ENCODE measurements around the gene DTX4.

Gene DTX4

GRCh38 chr11:59151761-59152160 is 20.2 kb upstream of the DTX4 start:
- Mint-ChIP-seq H3K9me3 (no peaks in the 10 kb centered on the region), H3K4me1 (no peaks in the 10 kb centered on the region), H3K27me3 (ENCODE audit: low read depth) (no peaks in the 10 kb centered on the region), H3K4me3 (no peak overlapping the region), H3K27ac (no peak overlapping the region), H3K36me3 (ENCODE audit: low read depth) (peaks cover 10% of the 10 kb centered on the region)
- TF ChIP-seq CTCF (IDR thresholded peaks at IDR 0.05; ENCODE audit: unreplicated experiment in 3 of 3), result no peak

GRCh38 chr11:59152312-59152951 is 19.5 kb upstream of the DTX4 start:
- Mint-ChIP-seq H3K36me3 (ENCODE audit: low read depth) (peaks cover 10% of the 10 kb centered on the region), H3K27ac (no peak overlapping the region), H3K27me3 (ENCODE audit: low read depth) (no peaks in the 10 kb centered on the region), H3K9me3 (no peaks in the 10 kb centered on the region), H3K4me1 (no peaks in the 10 kb centered on the region), H3K4me3 (no peak overlapping the region)
- TF ChIP-seq CTCF (IDR thresholded peaks at IDR 0.05; ENCODE audit: unreplicated experiment in 3 of 3), result no peak

- H3K27ac Mint-ChIP-seq, result no peak overlapping the region
- no peak overlapping the region for H3K4me3 Mint-ChIP-seq
- no peak for TF ChIP-seq CTCF (IDR thresholded peaks at IDR 0.05; ENCODE audit: unreplicated experiment in 3 of 3)
- no peaks in the 10 kb centered on the region for H3K27me3 Mint-ChIP-seq (ENCODE audit: low read depth)
- peaks cover 6% of the 10 kb centered on the region for H3K36me3 Mint-ChIP-seq (ENCODE audit: low read depth)
- no peaks in the 10 kb centered on the region for H3K9me3 Mint-ChIP-seq
- no peaks in the 10 kb centered on the region for H3K4me1 Mint-ChIP-seq
Observed at GRCh38 chr11:59154610-59155009, 17.3 kb upstream of the DTX4 start.

GRCh38 chr11:59157433-59157832 is 14.5 kb upstream of the DTX4 start:
- Mint-ChIP-seq H3K36me3 (ENCODE audit: low read depth) (no peaks in the 10 kb centered on the region), H3K27me3 (ENCODE audit: low read depth) (peaks cover 7% of the 10 kb centered on the region), H3K27ac (no peak overlapping the region), H3K9me3 (no peaks in the 10 kb centered on the region), H3K4me1 (no peaks in the 10 kb centered on the region), H3K4me3 (no peak overlapping the region)
- no peak for TF ChIP-seq CTCF (IDR thresholded peaks at IDR 0.05; ENCODE audit: unreplicated experiment in 3 of 3)

- TF ChIP-seq CTCF (IDR thresholded peaks at IDR 0.05; ENCODE audit: unreplicated experiment in 3 of 3), result peak; percentile 81 to 92 (median 83)
- Mint-ChIP-seq H3K36me3 (ENCODE audit: low read depth) (no peaks in the 10 kb centered on the region), H3K4me3 (peak overlapping the region in 1 of 3 experiments; percentile 7), H3K27ac (peak overlapping the region in 2 of 3 experiments; percentile 15 to 19), H3K9me3 (no peaks in the 10 kb centered on the region), H3K27me3 (ENCODE audit: low read depth) (peaks cover 7% of the 10 kb centered on the region), H3K4me1 (no peaks in the 10 kb centered on the region)
Observed at GRCh38 chr11:59158206-59159068, 13.5 kb upstream of the DTX4 start.
